Hematopoietic multipotent progenitor cell treated with erythropoietin and hydrocortisone succinate and interleukin-3 and kit ligand, for 8 days (in vitro differentiated cells): ENCODE measurements around the gene RIC3.

ENCODE experiments used
- DNase-seq: peaks from one replicate; pipeline ENCODE4 v3.0.0-alpha.2; 2015

Gene RIC3

GRCh38 chr11:8066036-8066910, 102.6 kb downstream of the RIC3 start:
- no peak for DNase-seq

GRCh38 chr11:8065031-8065430, 103.8 kb downstream of the RIC3 start:
- DNase-seq, result no peak

GRCh38 chr11:8063324-8063723, 105.5 kb downstream of the RIC3 start:
- no peak for DNase-seq

GRCh38 chr11:8062781-8063257, 106.0 kb downstream of the RIC3 start:
- no peak for DNase-seq

GRCh38 chr11:8061555-8062428, 107.0 kb downstream of the RIC3 start:
- DNase-seq, result no peak

GRCh38 chr11:8060801-8061554, 107.8 kb downstream of the RIC3 start:
- DNase-seq, result no peak

GRCh38 chr11:8060146-8060719, 108.6 kb downstream of the RIC3 start:
- DNase-seq, result no peak

GRCh38 chr11:8059571-8060011, 109.2 kb downstream of the RIC3 start:
- no peak for DNase-seq

GRCh38 chr11:8059030-8059429, 109.8 kb downstream of the RIC3 start:
- DNase-seq, result no peak

- DNase-seq, result no peak
These were observed 110.6 kb downstream of the RIC3 start for GRCh38 chr11:8058216-8058615.

GRCh38 chr11:8056810-8057463, 111.9 kb downstream of the RIC3 start:
- DNase-seq, result no peak
